DMS 273 treated with DMSO at 0.1 percent for 48 hours (cell line): ENCODE measurements around the gene PSMB7.

Source experiments
- DNase-seq: peaks from one replicate; lab custom pipeline; 2025; lab: John Stamatoyannopoulos, UW

PSMB7 gene

GRCh38 chr9:124356745-124357390 is 58.4 kb downstream of the PSMB7 start:
- no peak for DNase-seq

- no peak for DNase-seq
Measured at GRCh38 chr9:124355941-124356744, 59.1 kb downstream of the PSMB7 start.

- no peak for DNase-seq
Measured at GRCh38 chr9:124355039-124355940, 60.0 kb downstream of the PSMB7 start.

- no peak for DNase-seq
Measured at GRCh38 chr9:124354346-124355038, 60.8 kb downstream of the PSMB7 start.

GRCh38 chr9:124353811-124354274 is 61.4 kb downstream of the PSMB7 start:
- DNase-seq, result no peak

GRCh38 chr9:124353166-124353768 is 62.0 kb downstream of the PSMB7 start:
- no peak for DNase-seq

GRCh38 chr9:124352616-124353015 is 62.6 kb downstream of the PSMB7 start:
- no peak for DNase-seq

- DNase-seq, result no peak
Measured at GRCh38 chr9:124351672-124352468, 63.4 kb downstream of the PSMB7 start.

GRCh38 chr9:124350494-124351263 is 64.6 kb downstream of the PSMB7 start:
- DNase-seq, result no peak

GRCh38 chr9:124349675-124350493 is 65.4 kb downstream of the PSMB7 start:
- no peak for DNase-seq

GRCh38 chr9:124349267-124349666 is 66.0 kb downstream of the PSMB7 start:
- no peak for DNase-seq

GRCh38 chr9:124348831-124349230 is 66.4 kb downstream of the PSMB7 start:
- no peak for DNase-seq

- no peak for DNase-seq
Measured at GRCh38 chr9:124348363-124348762, 66.9 kb downstream of the PSMB7 start.

GRCh38 chr9:124347968-124348358 is 67.3 kb downstream of the PSMB7 start:
- DNase-seq, result no peak

GRCh38 chr9:124347206-124347967 is 67.9 kb downstream of the PSMB7 start:
- no peak for DNase-seq

GRCh38 chr9:124346347-124347163 is 68.7 kb downstream of the PSMB7 start:
- no peak for DNase-seq

- DNase-seq, result no peak
Measured at GRCh38 chr9:124345751-124346281, 69.4 kb downstream of the PSMB7 start.
